HG02623 (cell line): ENCODE measurements around the gene IGFL2.
"Not testable (repeated sequence)": the region's sequence is repeated elsewhere in the genome, so short reads cannot be mapped to it uniquely, and the experiment has no call there.

ENCODE experiments used
- ATAC-seq: cut with Tn5 transposase; IDR thresholded peaks from one replicate; pipeline ENCODE4 v1.9.1; 2021; ENCODE audit warnings: moderate library complexity; ENCODE audit not compliant: unreplicated experiment

The IGFL2 gene

GRCh38 chr19:46186717-46187101 lies 38.7 kb downstream of the IGFL2 start:
- ATAC-seq = no peak

GRCh38 chr19:46189971-46190888 lies 42.2 kb downstream of the IGFL2 start:
- no peak for ATAC-seq

- no peak for ATAC-seq
These were observed 43.3 kb downstream of the IGFL2 start for GRCh38 chr19:46191356-46191755.

GRCh38 chr19:46191972-46192371 lies 43.9 kb downstream of the IGFL2 start:
- ATAC-seq = no peak

GRCh38 chr19:46192626-46192991 lies 44.6 kb downstream of the IGFL2 start:
- not testable (repeated sequence) for ATAC-seq

- no peak for ATAC-seq
These were observed 45.1 kb downstream of the IGFL2 start for GRCh38 chr19:46192992-46193650.

- ATAC-seq = no peak
These were observed 45.6 kb downstream of the IGFL2 start for GRCh38 chr19:46193678-46194077.

- ATAC-seq = no peak
These were observed 47.1 kb downstream of the IGFL2 start for GRCh38 chr19:46195104-46195503.

- not testable (repeated sequence) for ATAC-seq
These were observed 47.9 kb downstream of the IGFL2 start for GRCh38 chr19:46195919-46196318.

GRCh38 chr19:46196410-46197124 lies 48.5 kb downstream of the IGFL2 start:
- no peak for ATAC-seq

- ATAC-seq = no peak
These were observed 49.5 kb downstream of the IGFL2 start for GRCh38 chr19:46197314-46198070.

GRCh38 chr19:46198756-46199155 lies 50.7 kb downstream of the IGFL2 start:
- no peak for ATAC-seq

GRCh38 chr19:46201454-46202310 lies 53.6 kb downstream of the IGFL2 start:
- no peak for ATAC-seq

GRCh38 chr19:46202426-46202825 lies 54.4 kb downstream of the IGFL2 start:
- no peak for ATAC-seq

- no peak for ATAC-seq
These were observed 55.1 kb downstream of the IGFL2 start for GRCh38 chr19:46202872-46203860.

GRCh38 chr19:46204008-46204407 lies 56.0 kb downstream of the IGFL2 start:
- ATAC-seq = no peak

- ATAC-seq = no peak
These were observed 57.3 kb downstream of the IGFL2 start for GRCh38 chr19:46205183-46205984.

GRCh38 chr19:46206176-46206575 lies 58.1 kb downstream of the IGFL2 start:
- ATAC-seq = no peak
